ENCODE measurements around the gene B4GALT1.

- TF ChIP-seq ATF3 (IDR thresholded peaks at IDR 0.05; ENCODE audit: insufficient read depth, low read depth, low read length) = no peak
- TF ChIP-seq RXRA (IDR thresholded peaks at IDR 0.05; ENCODE audit: insufficient read depth, low read depth, low read length) = no peak
- TF ChIP-seq CTCF (IDR thresholded peaks at IDR 0.05; ENCODE audit: control extremely low read depth in 1 of 3, insufficient read depth in 1 of 3, low read depth in 1 of 3, low read length in 3 of 3) = no peak
- no peak for TF ChIP-seq POLR2A (IDR thresholded peaks at IDR 0.05; ENCODE audit: control extremely low read depth in 1 of 2, low read depth in 2 of 2, low read length in 2 of 2)
- no peak for TF ChIP-seq TAF1 (IDR thresholded peaks at IDR 0.05; ENCODE audit: low read depth, low read length)
- no peak for TF ChIP-seq MAX (IDR thresholded peaks at IDR 0.05)
- no peak for TF ChIP-seq POU5F1 (IDR thresholded peaks at IDR 0.05; ENCODE audit: low read depth, low read length)
- no peak for TF ChIP-seq ZNF274 (IDR thresholded peaks at IDR 0.05; ENCODE audit: borderline replicate concordance, extremely low read depth, low read length)
- TF ChIP-seq ASH2L (IDR thresholded peaks at IDR 0.05; ENCODE audit: low read length) = no peak
- no peak for TF ChIP-seq EGR1 (IDR thresholded peaks at IDR 0.05; ENCODE audit: borderline replicate concordance, low read depth, low read length)
- no peak for TF ChIP-seq CEBPB (IDR thresholded peaks at IDR 0.05; ENCODE audit: low read depth, low read length)
These were observed 18.3 kb upstream of the B4GALT1 start for GRCh38 chr9:33185406-33185805.
